ENCODE measurements around the gene LIPC. TPM values are rescaled to one million over a fixed set of nuclear protein-coding genes. Genes with fewer than 3 reads are reported as not detected.

LIPC gene
- total and polyA plus RNA-seq, 9 of the 15 experiments (the other 6 are each of a cell fraction or from before 2014, with no cell fraction given), result 0.07 to 0.41 (median 0.11) TPM; not detected in 2

DNA sequence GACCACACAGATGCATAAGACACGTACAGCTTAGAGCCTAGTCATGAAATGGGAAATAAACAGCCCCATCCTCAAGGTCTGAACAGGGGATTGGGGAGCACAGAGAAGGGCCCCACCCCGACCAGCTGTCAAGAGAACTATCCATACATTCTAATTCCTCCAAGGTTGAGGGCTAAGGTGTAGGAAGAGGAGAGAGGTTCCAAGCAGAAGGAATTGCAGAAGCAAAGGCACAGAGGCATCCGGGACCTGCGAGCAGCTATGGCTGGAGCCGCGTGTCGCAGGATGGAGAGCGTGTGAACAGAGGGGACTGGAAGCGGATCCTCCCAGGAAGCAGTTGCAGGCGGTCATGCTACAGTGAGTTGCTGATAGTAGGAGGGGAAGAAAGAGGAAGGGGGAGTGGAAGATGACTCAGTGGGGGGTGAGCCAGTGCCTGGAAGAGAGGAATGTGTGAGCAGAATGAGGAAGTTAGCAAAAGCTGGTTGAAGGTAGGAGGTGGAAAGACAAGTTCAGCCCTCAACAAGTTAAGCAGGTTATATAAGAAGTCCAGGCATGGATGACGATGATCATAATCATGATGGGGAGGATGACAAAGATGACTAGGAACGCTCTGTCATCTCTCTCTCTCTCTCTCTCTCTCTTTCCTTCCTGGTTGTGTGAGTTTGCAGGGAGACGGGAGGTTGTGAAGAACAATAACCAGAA lies 89.7 kb downstream of the LIPC start (continued):
- TF ChIP-seq KLF16 (IDR thresholded peaks at IDR 0.05) (peak; percentile 56; the same call in 1 of the 2 replicates), HNRNPK (IDR thresholded peaks at IDR 0.05; ENCODE audit: low read depth, low read length, poor library complexity, severe bottlenecking) (no peak), KHSRP (IDR thresholded peaks at IDR 0.05) (peak; percentile 52; the same call in 1 of the 2 replicates), ZNF12 (CRISPR knock-in tag; IDR thresholded peaks at IDR 0.05) (no peak), SMARCA4 (IDR thresholded peaks at IDR 0.05) (peak; percentile 98), ZNF639 (CRISPR knock-in tag; conservative IDR thresholded peaks at IDR 0.05 in 1 of 2, IDR thresholded peaks at IDR 0.05 in 1 of 2) (peak in 1 of 2 experiments; percentile 79; a peak in 1 of 4 replicates), ZNF551 (CRISPR knock-in tag; IDR thresholded peaks at IDR 0.05) (no peak), TAF9B (IDR thresholded peaks at IDR 0.05; ENCODE audit: partially characterized antibody) (peak; percentile 91), CHD2 (IDR thresholded peaks at IDR 0.05; ENCODE audit: low read depth, low read length) (0 out of 2 replicates have a peak, but pooled peaks have one; percentile 24), CCAR2 (IDR thresholded peaks at IDR 0.05; ENCODE audit: low read depth, low read length) (no peak), JUND (IDR thresholded peaks at IDR 0.05; ENCODE audit: borderline replicate concordance, low read depth, low read length) (peak; percentile 99), JUND (tag; IDR thresholded peaks at IDR 0.05; ENCODE audit: borderline replicate concordance, low read depth, low read length) (peak; percentile 98), HIVEP1 (CRISPR knock-in tag; IDR thresholded peaks at IDR 0.05) (no peak), CUX1 (CRISPR knock-in tag; IDR thresholded peaks at IDR 0.05) (no peak), TCFL5 (CRISPR knock-in tag; conservative IDR thresholded peaks at IDR 0.05) (no peak), MYC (IDR thresholded peaks at IDR 0.05; ENCODE audit: low read depth, low read length) (peak; percentile 94), MYC (CRISPR knock-in tag; IDR thresholded peaks at IDR 0.05; ENCODE audit: borderline replicate concordance, low read depth) (peak; percentile 59; the same call in 1 of the 2 replicates), HMG20A (CRISPR knock-in tag; conservative IDR thresholded peaks at IDR 0.05) (no peak), C11orf30 (IDR thresholded peaks at IDR 0.05; ENCODE audit: low read depth) (peak; percentile 65), ZFPM2 (CRISPR knock-in tag; IDR thresholded peaks at IDR 0.05) (no peak)
- TF ChIP-seq, protein P1, sequence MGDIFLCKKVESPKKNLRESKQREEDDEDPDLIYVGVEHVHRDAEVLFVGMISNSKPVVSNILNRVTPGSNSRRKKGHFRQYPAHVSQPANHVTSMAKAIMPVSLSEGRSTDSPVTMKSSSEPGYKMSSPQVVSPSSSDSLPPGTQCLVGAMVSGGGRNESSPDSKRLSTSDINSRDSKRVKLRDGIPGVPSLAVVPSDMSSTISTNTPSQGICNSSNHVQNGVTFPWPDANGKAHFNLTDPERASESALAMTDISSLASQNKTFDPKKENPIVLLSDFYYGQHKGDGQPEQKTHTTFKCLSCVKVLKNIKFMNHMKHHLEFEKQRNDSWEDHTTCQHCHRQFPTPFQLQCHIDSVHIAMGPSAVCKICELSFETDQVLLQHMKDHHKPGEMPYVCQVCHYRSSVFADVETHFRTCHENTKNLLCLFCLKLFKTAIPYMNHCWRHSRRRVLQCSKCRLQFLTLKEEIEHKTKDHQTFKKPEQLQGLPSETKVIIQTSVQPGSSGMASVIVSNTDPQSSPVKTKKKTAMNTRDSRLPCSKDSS (IDR thresholded peaks at IDR 0.05; ENCODE audit: low read depth, partially characterized antibody), result no peak
